ENCODE results near the gene FUCA1.

Gene FUCA1

GRCh38 chr1:23895993-23896392 is 27.9 kb upstream of the FUCA1 start:
- TF ChIP-seq CTCF (IDR thresholded peaks at IDR 0.05; ENCODE audit: control insufficient read depth, insufficient read depth, low read depth, low read length, missing control alignments) = no peak
- DNase-seq (ENCODE audit: low read depth) = no peak
- H3K4me3 ChIP-seq (ENCODE audit: control insufficient read depth, low read depth, low read length) = no peak overlapping the region

DNA sequence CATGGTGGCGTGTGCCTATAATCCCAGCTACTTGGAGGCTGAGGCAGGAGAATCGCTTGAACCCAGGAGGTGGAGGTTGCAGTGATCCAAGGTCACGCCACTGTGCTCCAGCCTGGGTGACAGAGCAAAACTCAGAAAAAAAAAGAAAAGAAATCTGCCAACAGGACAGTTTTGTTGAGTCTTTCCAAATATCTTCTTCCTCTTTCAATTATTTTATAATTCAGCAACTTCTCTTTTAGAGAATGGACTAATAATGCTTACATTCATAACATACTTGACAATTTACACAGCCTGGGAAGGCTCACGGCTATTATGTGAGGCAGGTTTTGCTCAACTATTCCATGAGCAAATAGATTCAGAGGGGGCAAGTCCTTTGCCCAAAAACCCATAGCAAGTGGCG is 27.0 kb upstream of the FUCA1 start:
- H3K4me3 ChIP-seq (ENCODE audit: control insufficient read depth, low read depth, low read length) = no peak overlapping the region
- no peak for DNase-seq (ENCODE audit: low read depth)
- no peak for TF ChIP-seq CTCF (IDR thresholded peaks at IDR 0.05; ENCODE audit: control insufficient read depth, insufficient read depth, low read depth, low read length, missing control alignments)

DNA sequence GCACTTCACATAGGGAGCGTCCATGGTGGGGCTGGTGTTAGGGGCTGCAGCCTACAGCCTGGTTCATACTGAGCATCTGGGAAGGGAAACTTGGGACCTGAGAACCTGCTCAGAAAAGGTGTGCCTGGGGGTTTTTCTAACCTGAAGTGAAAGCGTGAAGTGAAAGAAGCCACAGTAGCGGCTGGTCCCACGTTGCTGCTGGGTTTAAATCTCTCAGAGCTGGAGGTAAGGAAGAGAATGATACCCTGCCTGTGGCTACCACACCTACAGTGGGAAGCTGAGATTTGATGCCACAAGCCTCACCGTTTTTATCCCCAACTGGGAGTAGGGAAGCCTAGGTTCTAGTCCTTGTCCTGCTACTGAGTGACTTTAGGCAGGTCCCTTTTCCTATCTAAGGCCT is 21.0 kb upstream of the FUCA1 start:
- TF ChIP-seq CTCF (IDR thresholded peaks at IDR 0.05; ENCODE audit: control insufficient read depth, insufficient read depth, low read depth, low read length, missing control alignments) = no peak
- no peak for DNase-seq (ENCODE audit: low read depth)
- no peak overlapping the region for H3K4me3 ChIP-seq (ENCODE audit: control insufficient read depth, low read depth, low read length)

DNA sequence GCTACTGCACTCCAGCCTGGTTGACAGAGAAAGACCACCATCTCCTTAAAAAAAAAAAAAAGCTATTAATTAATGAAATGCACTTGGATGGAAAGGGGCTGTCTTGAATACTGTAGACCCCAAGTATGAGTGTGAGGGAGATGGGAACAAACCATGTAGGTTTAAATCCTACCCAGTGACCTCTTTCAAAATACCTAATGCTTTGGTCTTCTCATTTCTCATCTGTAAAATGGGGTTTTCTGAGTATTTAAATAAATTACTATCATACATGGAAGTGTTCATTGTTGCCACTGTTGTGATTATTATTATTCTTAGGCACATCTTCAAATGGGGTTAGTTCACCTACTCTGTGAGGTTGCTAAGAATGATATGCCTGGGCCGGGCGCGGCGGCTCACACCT is 17.1 kb upstream of the FUCA1 start:
- no peak for TF ChIP-seq CTCF (IDR thresholded peaks at IDR 0.05; ENCODE audit: control insufficient read depth, insufficient read depth, low read depth, low read length, missing control alignments)
- no peak overlapping the region for H3K4me3 ChIP-seq (ENCODE audit: control insufficient read depth, low read depth, low read length)
- DNase-seq (ENCODE audit: low read depth) = no peak

GRCh38 chr1:23882746-23883145 is 14.7 kb upstream of the FUCA1 start:
- no peak for TF ChIP-seq CTCF (IDR thresholded peaks at IDR 0.05; ENCODE audit: control insufficient read depth, insufficient read depth, low read depth, low read length, missing control alignments)
- no peak for DNase-seq (ENCODE audit: low read depth)
- H3K4me3 ChIP-seq (ENCODE audit: control insufficient read depth, low read depth, low read length) = no peak overlapping the region

GRCh38 chr1:23879809-23880208 is 11.7 kb upstream of the FUCA1 start:
- no peak for TF ChIP-seq CTCF (IDR thresholded peaks at IDR 0.05; ENCODE audit: control insufficient read depth, insufficient read depth, low read depth, low read length, missing control alignments)
- DNase-seq (ENCODE audit: low read depth) = no peak
- no peak overlapping the region for H3K4me3 ChIP-seq (ENCODE audit: control insufficient read depth, low read depth, low read length)

DNA sequence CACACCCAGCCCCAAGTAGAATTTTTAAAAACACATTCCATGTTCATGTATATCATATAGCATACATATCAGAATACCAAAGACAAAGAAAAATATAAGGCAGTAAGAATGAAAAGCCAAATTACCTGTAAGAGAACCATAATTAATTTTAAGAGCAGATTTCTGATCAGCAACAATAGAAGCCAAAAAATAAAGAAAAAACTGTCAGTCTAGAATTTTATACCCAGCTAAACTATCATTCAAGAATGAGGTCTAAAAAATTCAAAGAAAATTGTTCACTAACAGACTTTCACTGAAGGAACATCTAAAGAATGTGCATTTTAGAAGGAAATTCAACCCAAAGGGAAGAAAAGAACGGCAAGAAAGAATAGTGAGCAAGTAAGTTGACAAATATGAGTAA is 10.6 kb upstream of the FUCA1 start:
- DNase-seq (ENCODE audit: low read depth) = no peak
- H3K4me3 ChIP-seq (ENCODE audit: control insufficient read depth, low read depth, low read length) = no peak overlapping the region
- TF ChIP-seq CTCF (IDR thresholded peaks at IDR 0.05; ENCODE audit: control insufficient read depth, insufficient read depth, low read depth, low read length, missing control alignments) = no peak
